ENCODE results near the gene LRG1.

GRCh38 chr19:4504297-4504701, 35.5 kb downstream of the LRG1 start:
- TF ChIP-seq, protein P1, sequence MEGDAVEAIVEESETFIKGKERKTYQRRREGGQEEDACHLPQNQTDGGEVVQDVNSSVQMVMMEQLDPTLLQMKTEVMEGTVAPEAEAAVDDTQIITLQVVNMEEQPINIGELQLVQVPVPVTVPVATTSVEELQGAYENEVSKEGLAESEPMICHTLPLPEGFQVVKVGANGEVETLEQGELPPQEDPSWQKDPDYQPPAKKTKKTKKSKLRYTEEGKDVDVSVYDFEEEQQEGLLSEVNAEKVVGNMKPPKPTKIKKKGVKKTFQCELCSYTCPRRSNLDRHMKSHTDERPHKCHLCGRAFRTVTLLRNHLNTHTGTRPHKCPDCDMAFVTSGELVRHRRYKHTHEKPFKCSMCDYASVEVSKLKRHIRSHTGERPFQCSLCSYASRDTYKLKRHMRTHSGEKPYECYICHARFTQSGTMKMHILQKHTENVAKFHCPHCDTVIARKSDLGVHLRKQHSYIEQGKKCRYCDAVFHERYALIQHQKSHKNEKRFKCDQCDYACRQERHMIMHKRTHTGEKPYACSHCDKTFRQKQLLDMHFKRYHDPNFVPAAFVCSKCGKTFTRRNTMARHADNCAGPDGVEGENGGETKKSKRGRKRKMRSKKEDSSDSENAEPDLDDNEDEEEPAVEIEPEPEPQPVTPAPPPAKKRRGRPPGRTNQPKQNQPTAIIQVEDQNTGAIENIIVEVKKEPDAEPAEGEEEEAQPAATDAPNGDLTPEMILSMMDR (IDR thresholded peaks at IDR 0.05) = no peak
- TF ChIP-seq POLR2A (IDR thresholded peaks at IDR 0.05) (no peak), POLR2AphosphoS5 (IDR thresholded peaks at IDR 0.05) (no peak)
